22Rv1 (cell line): ENCODE measurements around the gene SPG7.

Experiments
- CTCF ChIP-seq: fragments of 450-650 bp; IDR thresholded peaks from 2 replicates; pipeline ENCODE4 v1.5.1; 2017; ENCODE audit warnings: mild to moderate bottlenecking
- ZFX ChIP-seq: fragments of 450-650 bp; IDR thresholded peaks from 2 replicates; pipeline ENCODE4 v1.6.1; 2017; ENCODE audit warnings: antibody characterized with exemption, borderline replicate concordance

- TF ChIP-seq CTCF, result no peak
- no peak for TF ChIP-seq ZFX
Observed at GRCh38 chr16:89548344-89549006, 40.3 kb downstream of the SPG7 start.
